Keratinocyte (primary cell): ENCODE data around the gene FBLIM1.

Experiments used
- CTCF ChIP-seq, 3 experiments: IDR thresholded peaks in 1 of 3; conservative IDR thresholded peaks in 1 of 3; optimal IDR thresholded peaks in 1 of 3; 2 replicates in 2 of 3; 3 replicates in 1 of 3; pipeline versions ENCODE3 to v1.5.1; 2011; ENCODE audit warnings: low read length in 3 of 3, mild to moderate bottlenecking in 3 of 3, moderate library complexity in 2 of 3, control low read depth in 1 of 3, inconsistent platforms in 1 of 3; ENCODE audit not compliant: insufficient read depth in 2 of 3; ENCODE audit errors: extremely low read depth in 1 of 3
- EZH2 ChIP-seq: IDR thresholded peaks from one replicate; pipeline ENCODE4 v1.6.1; 2012; ENCODE audit warnings: inconsistent platforms, mild to moderate bottlenecking, low read length, moderate library complexity

- TF ChIP-seq CTCF (optimal IDR thresholded peaks at IDR 0.05 in 1 of 3, IDR thresholded peaks at IDR 0.05 in 1 of 3, conservative IDR thresholded peaks at IDR 0.05 in 1 of 3; ENCODE audit: extremely low read depth in 1 of 3, insufficient read depth in 2 of 3, low read length in 3 of 3) (no peak), EZH2 (no peak)
These were observed 43.8 kb downstream of the FBLIM1 start for GRCh38 chr1:15802234-15802965.
